ENCODE measurements around the gene HAPLN2.
A peak's percentile ranks its signal among the peaks of the same experiment; 100 is the strongest.

Gene HAPLN2

GRCh38 chr1:156618853-156619581 lies at the start of gene HAPLN2 (continued):
- TF ChIP-seq ZNF561 (tag by site-specific recombination; IDR thresholded peaks at IDR 0.05; ENCODE audit: borderline replicate concordance) = no peak
- TF ChIP-seq, protein P1, sequence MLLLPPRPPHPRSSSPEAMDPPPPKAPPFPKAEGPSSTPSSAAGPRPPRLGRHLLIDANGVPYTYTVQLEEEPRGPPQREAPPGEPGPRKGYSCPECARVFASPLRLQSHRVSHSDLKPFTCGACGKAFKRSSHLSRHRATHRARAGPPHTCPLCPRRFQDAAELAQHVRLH (tag by site-specific recombination; IDR thresholded peaks at IDR 0.05) = no peak
- no peak for TF ChIP-seq IKZF3 (tag by site-specific recombination; IDR thresholded peaks at IDR 0.05)
- no peak for TF ChIP-seq ZNF140 (tag by site-specific recombination; IDR thresholded peaks at IDR 0.05)
- no peak for TF ChIP-seq ZNF791 (tag by site-specific recombination; IDR thresholded peaks at IDR 0.05)
- no peak for TF ChIP-seq PBX3 (CRISPR knock-in tag; IDR thresholded peaks at IDR 0.05)
- no peak for TF ChIP-seq ZNF302 (tag by site-specific recombination; IDR thresholded peaks at IDR 0.05; ENCODE audit: low read depth)
- peak; percentile 60; the same call in 1 of the 2 replicates for TF ChIP-seq REST (tag by site-specific recombination; IDR thresholded peaks at IDR 0.05)
- no peak for TF ChIP-seq ZNF747 (tag by site-specific recombination; IDR thresholded peaks at IDR 0.05)
- peak; percentile 49 for TF ChIP-seq ZBTB17 (tag by site-specific recombination; IDR thresholded peaks at IDR 0.05)
- peak; percentile 37; the same call in 1 of the 2 replicates for TF ChIP-seq ZNF18 (tag by site-specific recombination; IDR thresholded peaks at IDR 0.05)
- no peak for TF ChIP-seq ZNF19 (tag by site-specific recombination; IDR thresholded peaks at IDR 0.05; ENCODE audit: low read depth)
- 0 out of 2 replicates have a peak, but pooled peaks have one; percentile 11 for TF ChIP-seq PRDM1 (tag by site-specific recombination; IDR thresholded peaks at IDR 0.05)
- TF ChIP-seq ZNF600 (tag by site-specific recombination; IDR thresholded peaks at IDR 0.05) = 0 out of 2 replicates have a peak, but pooled peaks have one; percentile 13
- no peak for TF ChIP-seq SP2 (tag by site-specific recombination; IDR thresholded peaks at IDR 0.05)
- no peak for TF ChIP-seq ZNF175 (tag by site-specific recombination; IDR thresholded peaks at IDR 0.05)
- TF ChIP-seq EGR2 (tag by site-specific recombination; IDR thresholded peaks at IDR 0.05; ENCODE audit: low read depth) = no peak
- TF ChIP-seq ZNF248 (tag by site-specific recombination; IDR thresholded peaks at IDR 0.05) = no peak
- no peak for TF ChIP-seq ZNF473 (tag by site-specific recombination; IDR thresholded peaks at IDR 0.05)
- TF ChIP-seq FEZF1 (tag by site-specific recombination; IDR thresholded peaks at IDR 0.05) = no peak
- TF ChIP-seq MZF1 (tag by site-specific recombination; IDR thresholded peaks at IDR 0.05; ENCODE audit: borderline replicate concordance) = peak; percentile 39; the same call in 1 of the 2 replicates
- TF ChIP-seq ZNF341 (tag by site-specific recombination; IDR thresholded peaks at IDR 0.05; ENCODE audit: low read depth) = peak; percentile 50; the same call in 1 of the 2 replicates
- no peak for TF ChIP-seq ZNF76 (tag by site-specific recombination; IDR thresholded peaks at IDR 0.05; ENCODE audit: borderline replicate concordance, low read depth)
- TF ChIP-seq ZSCAN4 (tag by site-specific recombination; IDR thresholded peaks at IDR 0.05) = no peak
- no peak for TF ChIP-seq ZNF830 (tag by site-specific recombination; IDR thresholded peaks at IDR 0.05; ENCODE audit: low read depth)
- TF ChIP-seq SETDB1 (IDR thresholded peaks at IDR 0.05; ENCODE audit: insufficient read length, low read length) = no peak
- TF ChIP-seq ZNF596 (tag by site-specific recombination; IDR thresholded peaks at IDR 0.05) = no peak
- TF ChIP-seq HOXA7 (CRISPR knock-in tag; IDR thresholded peaks at IDR 0.05; ENCODE audit: borderline replicate concordance) = no peak
- TF ChIP-seq ZNF768 (tag by site-specific recombination; IDR thresholded peaks at IDR 0.05) = no peak
- TF ChIP-seq BCL6B (tag by site-specific recombination; IDR thresholded peaks at IDR 0.05) = no peak
